PC-9 (cell line): ENCODE data around the gene DZIP1. TPM values are rescaled to one million over a fixed set of nuclear protein-coding genes. Genes with fewer than 3 reads are reported as not detected.

Source experiments
- BruUV-seq: library from RNA; stranded (reverse); fragments of 400-500 nt; replicated peaks from 2 replicates; lab custom pipeline; 2021; lab: Mats Ljungman, UMichigan
- CTCF ChIA-PET: fragments of 300-600 bp; sonication (Branson Sonifier 250); formaldehyde crosslinking; loops from one replicate; lab custom pipeline; 2022; ENCODE audit warnings: antibody characterized with exemption; lab: Charles Lee
- POLR2A ChIA-PET: fragments of 300-600 bp; sonication (Branson Sonifier 250); formaldehyde crosslinking; loops from one replicate; lab custom pipeline; 2022; ENCODE audit warnings: antibody characterized with exemption; ENCODE audit not compliant: unreplicated experiment; lab: Charles Lee
- DNase-seq, 2 experiments: peaks; one replicate each; pipeline versions ENCODE4 v3.0.0 to v3.0.0-alpha.2; 2015 to 2022; ENCODE audit warnings: mixed read lengths in 1 of 2
- H2AFZ ChIP-seq: fragments of 200-600 bp; sonication (generic); 2 replicates; pipeline ENCODE4 v1.8.1; 2017; ENCODE audit warnings: antibody characterized with exemption
- H3F3A ChIP-seq: fragments of 200-600 bp; sonication (generic); 2 replicates; pipeline ENCODE4 v1.8.1; 2017; ENCODE audit warnings: antibody characterized with exemption, mild to moderate bottlenecking, low read depth; ENCODE audit not compliant: insufficient read depth
- H3K27ac ChIP-seq: fragments of 200-600 bp; sonication (generic); 2 replicates; pipeline ENCODE4 v1.6.1; 2016; ENCODE audit warnings: mixed run types
- H3K27me3 ChIP-seq: fragments of 200-600 bp; sonication (generic); 2 replicates; pipeline ENCODE4 v1.6.1; 2016; ENCODE audit warnings: low read depth, mixed run types; ENCODE audit not compliant: insufficient read depth
- H3K36me3 ChIP-seq: fragments of 200-600 bp; sonication (generic); 2 replicates; pipeline ENCODE4 v1.6.1; 2016; ENCODE audit warnings: low read depth, mixed run types
- H3K4me1 ChIP-seq: fragments of 200-600 bp; sonication (generic); replicated peaks from 2 replicates; pipeline ENCODE4 v1.6.1; 2016; ENCODE audit warnings: mixed run types; ENCODE audit not compliant: insufficient read depth
- H3K4me2 ChIP-seq: fragments of 200-600 bp; sonication (generic); 2 replicates; pipeline ENCODE4 v1.6.1; 2017; ENCODE audit warnings: mixed run types
- H3K4me3 ChIP-seq: fragments of 200-600 bp; sonication (generic); 2 replicates; pipeline ENCODE4 v1.6.1; 2016; ENCODE audit warnings: mixed run types
- H3K79me2 ChIP-seq: fragments of 200-600 bp; sonication (generic); 2 replicates; pipeline ENCODE4 v1.6.1; 2017; ENCODE audit warnings: low read depth, mixed run types
- H3K9me2 ChIP-seq: fragments of 200-600 bp; sonication (generic); 2 replicates; pipeline ENCODE4 v1.8.1; 2017; ENCODE audit warnings: mild to moderate bottlenecking; ENCODE audit not compliant: insufficient read depth
- H3K9me3 ChIP-seq: fragments of 200-600 bp; sonication (generic); 2 replicates; pipeline ENCODE4 v1.8.1; 2016; ENCODE audit warnings: low read depth; ENCODE audit not compliant: insufficient read depth
- H4K20me1 ChIP-seq: fragments of 200-600 bp; sonication (generic); 2 replicates; pipeline ENCODE4 v1.8.1; 2017; ENCODE audit not compliant: insufficient read depth
- EZH2 ChIP-seq: fragments of 200-600 bp; sonication (generic); IDR thresholded peaks from 2 replicates; pipeline ENCODE4 v1.8.0; 2017; ENCODE audit warnings: antibody characterized with exemption, low read depth
- intact Hi-C: fragments of 100-400 bp; cut with micrococcal nuclease; formaldehyde crosslinking; loops from one replicate; pipeline ENCODE4 v1.10.0; 2022; ENCODE audit not compliant: unreplicated experiment
- total RNA-seq: library from RNA; stranded (reverse); gene quantifications from 2 replicates; pipeline ENCODE4 v1.2.3, GENCODE V29; 2021
- TF ChIP-seq, protein P1 (sequence below): fragments of 200-600 bp; sonication (generic); conservative IDR thresholded peaks from 2 replicates; pipeline ENCODE4 v1.6.1; 2017; ENCODE audit warnings: mixed run types, antibody characterized with exemption, mild to moderate bottlenecking, moderate library complexity

DZIP1 gene
- total RNA-seq, 1 experiment from 2014 or later: not detected

DNA sequence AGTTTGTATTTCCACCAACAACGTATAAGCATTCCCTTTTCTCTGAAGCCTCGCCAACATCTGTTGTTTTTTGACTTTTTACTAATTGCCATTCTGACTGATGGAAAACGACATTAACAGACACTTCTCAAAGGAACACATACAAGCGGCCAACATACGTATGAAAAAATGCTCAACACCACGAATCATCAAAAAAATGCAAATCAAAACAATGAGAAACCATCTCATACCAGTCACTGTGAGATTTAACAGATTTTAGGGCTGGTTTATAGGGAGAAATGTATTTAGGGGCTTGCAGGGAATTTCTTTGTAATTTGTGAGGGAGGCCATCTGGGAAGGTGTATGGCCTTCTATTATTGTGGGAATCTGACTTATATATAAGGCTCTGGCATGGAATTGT is 2.8 kb upstream of the DZIP1 start:
- intact Hi-C loops: no loop called here
- Histone ChIP-seq H3K9me3 (peaks cover 9% of the 10 kb centered on the region; the same call in 1 of the 2 replicates), H4K20me1 (no peaks in the 10 kb centered on the region), H3K4me1 (peaks cover 10% of the 10 kb centered on the region), H3F3A (no peaks in the 10 kb centered on the region), H3K36me3 (no peaks in the 10 kb centered on the region), H3K27ac (no peak overlapping the region), H3K9me2 (no peaks in the 10 kb centered on the region), H3K27me3 (no peaks in the 10 kb centered on the region), H3K4me2 (no peak overlapping the region), H2AFZ (no peak overlapping the region), H3K4me3 (no peak overlapping the region), H3K79me2 (no peaks in the 10 kb centered on the region)
- TF ChIP-seq, protein P1, sequence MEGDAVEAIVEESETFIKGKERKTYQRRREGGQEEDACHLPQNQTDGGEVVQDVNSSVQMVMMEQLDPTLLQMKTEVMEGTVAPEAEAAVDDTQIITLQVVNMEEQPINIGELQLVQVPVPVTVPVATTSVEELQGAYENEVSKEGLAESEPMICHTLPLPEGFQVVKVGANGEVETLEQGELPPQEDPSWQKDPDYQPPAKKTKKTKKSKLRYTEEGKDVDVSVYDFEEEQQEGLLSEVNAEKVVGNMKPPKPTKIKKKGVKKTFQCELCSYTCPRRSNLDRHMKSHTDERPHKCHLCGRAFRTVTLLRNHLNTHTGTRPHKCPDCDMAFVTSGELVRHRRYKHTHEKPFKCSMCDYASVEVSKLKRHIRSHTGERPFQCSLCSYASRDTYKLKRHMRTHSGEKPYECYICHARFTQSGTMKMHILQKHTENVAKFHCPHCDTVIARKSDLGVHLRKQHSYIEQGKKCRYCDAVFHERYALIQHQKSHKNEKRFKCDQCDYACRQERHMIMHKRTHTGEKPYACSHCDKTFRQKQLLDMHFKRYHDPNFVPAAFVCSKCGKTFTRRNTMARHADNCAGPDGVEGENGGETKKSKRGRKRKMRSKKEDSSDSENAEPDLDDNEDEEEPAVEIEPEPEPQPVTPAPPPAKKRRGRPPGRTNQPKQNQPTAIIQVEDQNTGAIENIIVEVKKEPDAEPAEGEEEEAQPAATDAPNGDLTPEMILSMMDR: no peak
- TF ChIP-seq EZH2: no peak
- ChIA-PET CTCF (no interaction called here), POLR2A (no interaction called here)
- no peak for DNase-seq
- no TSS peak for BruUV-seq

DNA sequence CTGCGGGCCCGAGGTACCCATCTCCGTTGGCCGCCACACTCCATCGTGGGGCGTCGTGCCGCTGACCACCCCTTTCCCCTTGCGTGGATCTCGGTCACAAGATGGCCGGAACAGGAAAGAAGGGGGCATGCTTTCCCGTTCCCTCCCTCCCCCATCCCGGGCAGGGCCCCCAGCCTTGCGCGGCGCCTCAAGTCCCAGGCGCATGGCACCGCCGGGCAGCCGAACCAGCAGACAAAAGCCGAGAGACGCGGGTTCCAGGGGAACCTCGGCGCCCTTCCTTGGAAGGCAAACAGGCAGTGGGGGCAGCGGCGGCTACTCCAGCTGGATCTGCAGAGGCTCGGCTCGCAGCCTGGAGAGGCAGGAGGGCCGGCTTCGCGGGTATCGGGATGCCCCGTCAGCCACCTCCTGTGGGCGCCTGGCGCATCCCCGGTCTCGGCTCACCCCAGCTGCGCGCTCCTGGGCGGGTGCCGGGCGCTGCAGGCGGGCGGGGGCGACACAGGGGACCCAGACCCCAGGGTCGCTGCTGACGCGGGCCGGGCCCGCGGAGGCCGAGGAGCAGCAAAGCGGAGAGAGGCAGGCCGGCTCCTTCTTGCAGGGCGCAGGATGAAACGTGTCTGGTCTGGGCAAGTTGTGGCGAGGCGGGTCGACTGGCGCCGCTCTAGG is 439 bp downstream of the DZIP1 start:
- intact Hi-C loops: no loop called here
- Histone ChIP-seq H3F3A (no peaks in the 10 kb centered on the region), H3K27me3 (no peaks in the 10 kb centered on the region), H3K9me2 (no peaks in the 10 kb centered on the region), H3K36me3 (no peaks in the 10 kb centered on the region), H3K4me1 (peaks cover 7% of the 10 kb centered on the region), H3K4me3 (no peak overlapping the region), H2AFZ (no peak overlapping the region), H3K27ac (no peak overlapping the region), H3K79me2 (no peaks in the 10 kb centered on the region), H4K20me1 (no peaks in the 10 kb centered on the region), H3K4me2 (no peak overlapping the region), H3K9me3 (no peaks in the 10 kb centered on the region)
- ChIA-PET POLR2A (no interaction called here), CTCF (no interaction called here)
- TF ChIP-seq, protein P1: no peak
- no peak for TF ChIP-seq EZH2
- DNase-seq: no peak
- BruUV-seq: no TSS peak

GRCh38 chr13:95643571-95643935 is 953 bp downstream of the DZIP1 start:
- no TSS peak for BruUV-seq
- Histone ChIP-seq H3K27ac (no peak overlapping the region), H3K9me2 (no peaks in the 10 kb centered on the region), H3K4me2 (no peak overlapping the region), H2AFZ (no peak overlapping the region), H3K27me3 (no peaks in the 10 kb centered on the region), H3K36me3 (no peaks in the 10 kb centered on the region), H3K9me3 (no peaks in the 10 kb centered on the region), H3K79me2 (no peaks in the 10 kb centered on the region), H4K20me1 (no peaks in the 10 kb centered on the region), H3F3A (no peaks in the 10 kb centered on the region), H3K4me1 (peaks cover 2% of the 10 kb centered on the region; the same call in 1 of the 2 replicates), H3K4me3 (no peak overlapping the region)
- intact Hi-C loops: no loop called here
- no peak for DNase-seq
- ChIA-PET CTCF (interaction anchor here (0.6 kb wide), 1 partner anchor 263 kb away, joined by 5 read pairs; no protein-coding TSS in a partner anchor), POLR2A (no interaction called here)
- no peak for TF ChIP-seq EZH2
- TF ChIP-seq, protein P1: no peak
